Measurements from ENCODE around the gene KIF26B.
"Not testable (repeated sequence)": the region's sequence is repeated elsewhere in the genome, so short reads cannot be mapped to it uniquely, and the experiment has no call there.

The KIF26B gene

GRCh38 chr1:245396615-245397014 lies 241.8 kb downstream of the KIF26B start:
- Histone ChIP-seq H3K4me3 (ENCODE audit: insufficient read length, low read depth) (no peak overlapping the region), H3K9me3 (ENCODE audit: insufficient read depth, low read length) (no peaks in the 10 kb centered on the region), H3K27me3 (ENCODE audit: insufficient read depth, insufficient read length) (no peaks in the 10 kb centered on the region), H3K36me3 (ENCODE audit: insufficient read depth, insufficient read length, low read length) (no peaks in the 10 kb centered on the region), H3K9ac (ENCODE audit: insufficient read length, low read depth) (no peak overlapping the region), H3K4me1 (ENCODE audit: insufficient read depth, insufficient read length) (no peaks in the 10 kb centered on the region)
- TF ChIP-seq ZNF274 (IDR thresholded peaks at IDR 0.05; ENCODE audit: low read depth, low read length) (no peak), YY1 (IDR thresholded peaks at IDR 0.05; ENCODE audit: insufficient read depth, insufficient read length) (no peak), SUZ12 (IDR thresholded peaks at IDR 0.05; ENCODE audit: extremely low read depth, insufficient read depth, insufficient read length) (no peak)
- no peak for DNase-seq (ENCODE audit: low read depth, low spot score)

- Histone ChIP-seq H3K9me3 (ENCODE audit: insufficient read depth, low read length) (no peaks in the 10 kb centered on the region), H3K9ac (ENCODE audit: insufficient read length, low read depth) (no peak overlapping the region), H3K4me1 (ENCODE audit: insufficient read depth, insufficient read length) (peaks cover 4% of the 10 kb centered on the region), H3K36me3 (ENCODE audit: insufficient read depth, insufficient read length, low read length) (no peaks in the 10 kb centered on the region), H3K27me3 (ENCODE audit: insufficient read depth, insufficient read length) (no peaks in the 10 kb centered on the region), H3K4me3 (ENCODE audit: insufficient read length, low read depth) (no peak overlapping the region)
- no peak for DNase-seq (ENCODE audit: low read depth, low spot score)
- TF ChIP-seq YY1 (IDR thresholded peaks at IDR 0.05; ENCODE audit: insufficient read depth, insufficient read length) (no peak), SUZ12 (IDR thresholded peaks at IDR 0.05; ENCODE audit: extremely low read depth, insufficient read depth, insufficient read length) (no peak)
Observed at GRCh38 chr1:245397771-245398170, 243.0 kb downstream of the KIF26B start.

- Histone ChIP-seq H3K36me3 (ENCODE audit: insufficient read depth, insufficient read length, low read length) (no peaks in the 10 kb centered on the region), H3K4me3 (ENCODE audit: insufficient read length, low read depth) (no peak overlapping the region), H3K4me1 (ENCODE audit: insufficient read depth, insufficient read length) (peaks cover 4% of the 10 kb centered on the region), H3K9me3 (ENCODE audit: insufficient read depth, low read length) (no peaks in the 10 kb centered on the region), H3K9ac (ENCODE audit: insufficient read length, low read depth) (no peak overlapping the region), H3K27me3 (ENCODE audit: insufficient read depth, insufficient read length) (no peaks in the 10 kb centered on the region)
- no peak for DNase-seq (ENCODE audit: low read depth, low spot score)
- no peak for TF ChIP-seq YY1 (IDR thresholded peaks at IDR 0.05; ENCODE audit: insufficient read depth, insufficient read length)
Observed at GRCh38 chr1:245398180-245398579, 243.4 kb downstream of the KIF26B start.

- DNase-seq (ENCODE audit: low read depth, low spot score): no peak
- TF ChIP-seq SUZ12 (IDR thresholded peaks at IDR 0.05; ENCODE audit: extremely low read depth, insufficient read depth, insufficient read length) (no peak), ZNF274 (IDR thresholded peaks at IDR 0.05; ENCODE audit: low read depth, low read length) (no peak), YY1 (IDR thresholded peaks at IDR 0.05; ENCODE audit: insufficient read depth, insufficient read length) (no peak)
- peaks cover 4% of the 10 kb centered on the region for H3K4me1 ChIP-seq (ENCODE audit: insufficient read depth, insufficient read length)
- no peaks in the 10 kb centered on the region for H3K36me3 ChIP-seq (ENCODE audit: insufficient read depth, insufficient read length, low read length)
- no peaks in the 10 kb centered on the region for H3K27me3 ChIP-seq (ENCODE audit: insufficient read depth, insufficient read length)
- no peak overlapping the region for H3K4me3 ChIP-seq (ENCODE audit: insufficient read length, low read depth)
- H3K9me3 ChIP-seq (ENCODE audit: insufficient read depth, low read length): no peaks in the 10 kb centered on the region
- H3K9ac ChIP-seq (ENCODE audit: insufficient read length, low read depth): no peak overlapping the region
Observed at GRCh38 chr1:245401881-245402587, 247.2 kb downstream of the KIF26B start.

- H3K27me3 ChIP-seq (ENCODE audit: insufficient read depth, insufficient read length); H3K36me3 ChIP-seq (ENCODE audit: insufficient read depth, insufficient read length, low read length); H3K4me3 ChIP-seq (ENCODE audit: insufficient read length, low read depth); H3K9me3 ChIP-seq (ENCODE audit: insufficient read depth, low read length); DNase-seq (ENCODE audit: low read depth, low spot score); H3K4me1 ChIP-seq (ENCODE audit: insufficient read depth, insufficient read length); H3K9ac ChIP-seq (ENCODE audit: insufficient read length, low read depth): not testable (repeated sequence)
Observed at GRCh38 chr1:245402998-245403397, 248.2 kb downstream of the KIF26B start.

- Histone ChIP-seq H3K27me3 (ENCODE audit: insufficient read depth, insufficient read length) (no peaks in the 10 kb centered on the region), H3K4me3 (ENCODE audit: insufficient read length, low read depth) (no peak overlapping the region), H3K9me3 (ENCODE audit: insufficient read depth, low read length) (no peaks in the 10 kb centered on the region), H3K4me1 (ENCODE audit: insufficient read depth, insufficient read length) (peaks cover 4% of the 10 kb centered on the region), H3K36me3 (ENCODE audit: insufficient read depth, insufficient read length, low read length) (no peaks in the 10 kb centered on the region), H3K9ac (ENCODE audit: insufficient read length, low read depth) (no peak overlapping the region)
- no peak for DNase-seq (ENCODE audit: low read depth, low spot score)
- no peak for TF ChIP-seq ZNF274 (IDR thresholded peaks at IDR 0.05; ENCODE audit: low read depth, low read length)
- TF ChIP-seq SUZ12 (IDR thresholded peaks at IDR 0.05; ENCODE audit: extremely low read depth, insufficient read depth, insufficient read length): no peak
- TF ChIP-seq YY1 (IDR thresholded peaks at IDR 0.05; ENCODE audit: insufficient read depth, insufficient read length): no peak
Observed at GRCh38 chr1:245404527-245404926, 249.7 kb downstream of the KIF26B start.

- no peak for DNase-seq (ENCODE audit: low read depth, low spot score)
- H3K27me3 ChIP-seq (ENCODE audit: insufficient read depth, insufficient read length): no peaks in the 10 kb centered on the region
- H3K9me3 ChIP-seq (ENCODE audit: insufficient read depth, low read length): no peaks in the 10 kb centered on the region
- no peak overlapping the region for H3K9ac ChIP-seq (ENCODE audit: insufficient read length, low read depth)
- no peak for TF ChIP-seq SUZ12 (IDR thresholded peaks at IDR 0.05; ENCODE audit: extremely low read depth, insufficient read depth, insufficient read length)
- no peak for TF ChIP-seq ZNF274 (IDR thresholded peaks at IDR 0.05; ENCODE audit: low read depth, low read length)
- no peak for TF ChIP-seq YY1 (IDR thresholded peaks at IDR 0.05; ENCODE audit: insufficient read depth, insufficient read length)
- H3K4me3 ChIP-seq (ENCODE audit: insufficient read length, low read depth): no peak overlapping the region
- H3K36me3 ChIP-seq (ENCODE audit: insufficient read depth, insufficient read length, low read length): no peaks in the 10 kb centered on the region
- peaks cover 4% of the 10 kb centered on the region for H3K4me1 ChIP-seq (ENCODE audit: insufficient read depth, insufficient read length)
Observed at GRCh38 chr1:245404952-245405351, 250.2 kb downstream of the KIF26B start.

- no peaks in the 10 kb centered on the region for H3K9me3 ChIP-seq (ENCODE audit: insufficient read depth, low read length)
- no peaks in the 10 kb centered on the region for H3K36me3 ChIP-seq (ENCODE audit: insufficient read depth, insufficient read length, low read length)
- TF ChIP-seq SUZ12 (IDR thresholded peaks at IDR 0.05; ENCODE audit: extremely low read depth, insufficient read depth, insufficient read length): no peak
- no peak for TF ChIP-seq YY1 (IDR thresholded peaks at IDR 0.05; ENCODE audit: insufficient read depth, insufficient read length)
- no peak for TF ChIP-seq ZNF274 (IDR thresholded peaks at IDR 0.05; ENCODE audit: low read depth, low read length)
- no peak overlapping the region for H3K9ac ChIP-seq (ENCODE audit: insufficient read length, low read depth)
- H3K27me3 ChIP-seq (ENCODE audit: insufficient read depth, insufficient read length): no peaks in the 10 kb centered on the region
- peaks cover 4% of the 10 kb centered on the region for H3K4me1 ChIP-seq (ENCODE audit: insufficient read depth, insufficient read length)
- no peak for DNase-seq (ENCODE audit: low read depth, low spot score)
- no peak overlapping the region for H3K4me3 ChIP-seq (ENCODE audit: insufficient read length, low read depth)
Observed at GRCh38 chr1:245406426-245406825, 251.6 kb downstream of the KIF26B start.

All from NT2/D1 (cell line).